ENCODE measurements around the gene TRANK1.

GRCh38 chr3:36941658-36942057 is 3.2 kb downstream of the TRANK1 start:
- TF ChIP-seq CTCF (IDR thresholded peaks at IDR 0.05) (no peak), POLR2A (IDR thresholded peaks at IDR 0.05) (no peak)
